ENCODE data around the gene HMCN1.

DNA sequence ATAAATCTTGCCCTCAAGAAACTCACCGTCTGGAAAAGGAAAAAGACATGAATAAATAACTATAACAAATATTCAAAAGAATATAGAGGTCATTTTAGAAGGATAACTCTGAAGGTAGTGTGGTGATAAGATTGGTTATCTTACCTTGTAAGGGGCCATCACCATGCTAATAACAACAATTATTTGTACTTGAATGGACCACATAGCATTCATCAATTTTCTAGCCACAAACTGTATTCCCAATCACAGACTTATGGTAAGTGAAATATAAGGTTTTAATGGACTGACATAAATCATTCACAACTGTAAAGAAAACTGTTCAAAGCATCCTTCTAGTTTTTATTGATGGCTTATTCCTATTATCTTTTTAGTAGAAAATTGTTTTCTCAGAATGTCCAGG is 57.8 kb downstream of the HMCN1 start:
- TF ChIP-seq POLR2A (IDR thresholded peaks at IDR 0.05), result no peak
- TF ChIP-seq, protein P1, sequence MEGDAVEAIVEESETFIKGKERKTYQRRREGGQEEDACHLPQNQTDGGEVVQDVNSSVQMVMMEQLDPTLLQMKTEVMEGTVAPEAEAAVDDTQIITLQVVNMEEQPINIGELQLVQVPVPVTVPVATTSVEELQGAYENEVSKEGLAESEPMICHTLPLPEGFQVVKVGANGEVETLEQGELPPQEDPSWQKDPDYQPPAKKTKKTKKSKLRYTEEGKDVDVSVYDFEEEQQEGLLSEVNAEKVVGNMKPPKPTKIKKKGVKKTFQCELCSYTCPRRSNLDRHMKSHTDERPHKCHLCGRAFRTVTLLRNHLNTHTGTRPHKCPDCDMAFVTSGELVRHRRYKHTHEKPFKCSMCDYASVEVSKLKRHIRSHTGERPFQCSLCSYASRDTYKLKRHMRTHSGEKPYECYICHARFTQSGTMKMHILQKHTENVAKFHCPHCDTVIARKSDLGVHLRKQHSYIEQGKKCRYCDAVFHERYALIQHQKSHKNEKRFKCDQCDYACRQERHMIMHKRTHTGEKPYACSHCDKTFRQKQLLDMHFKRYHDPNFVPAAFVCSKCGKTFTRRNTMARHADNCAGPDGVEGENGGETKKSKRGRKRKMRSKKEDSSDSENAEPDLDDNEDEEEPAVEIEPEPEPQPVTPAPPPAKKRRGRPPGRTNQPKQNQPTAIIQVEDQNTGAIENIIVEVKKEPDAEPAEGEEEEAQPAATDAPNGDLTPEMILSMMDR (IDR thresholded peaks at IDR 0.05), result no peak

All from heart left ventricle (tissue), 13 donors.